Trophoblast cell (in vitro differentiated cells and primary cell): ENCODE measurements around the gene MYCBP2.

Experiments
- DNase-seq, 2 donors: peaks; one replicate each; pipeline ENCODE4 v3.0.0-alpha.2; 2016
- H2AFZ ChIP-seq: 2 replicates; pipeline ENCODE4 v1.6.1; 2013; ENCODE audit warnings: low read length, moderate library complexity, mild to moderate bottlenecking; ENCODE audit not compliant: insufficient read depth, poor library complexity
- H2AK5ac ChIP-seq: 2 replicates; pipeline ENCODE4 v1.6.1; 2013; ENCODE audit warnings: mild to moderate bottlenecking, low read length
- H2BK120ac ChIP-seq: 2 replicates; pipeline ENCODE4 v1.6.1; 2013; ENCODE audit warnings: low read length, mild to moderate bottlenecking, moderate library complexity; ENCODE audit not compliant: insufficient read depth, poor library complexity
- H2BK12ac ChIP-seq: 2 replicates; pipeline ENCODE4 v1.6.1; 2013; ENCODE audit warnings: mild to moderate bottlenecking, low read length, moderate library complexity
- H2BK5ac ChIP-seq: 2 replicates; pipeline ENCODE4 v1.6.1; 2013; ENCODE audit warnings: low read length, low read depth, moderate library complexity, mild to moderate bottlenecking; ENCODE audit not compliant: poor library complexity
- H3K14ac ChIP-seq: 2 replicates; pipeline ENCODE4 v1.6.1; 2013; ENCODE audit warnings: mild to moderate bottlenecking, low read length
- H3K18ac ChIP-seq: 2 replicates; pipeline ENCODE4 v1.6.1; 2013; ENCODE audit warnings: mild to moderate bottlenecking, low read length
- H3K23ac ChIP-seq: 2 replicates; pipeline ENCODE4 v1.6.1; 2013; ENCODE audit warnings: low read length
- H3K27ac ChIP-seq: 2 replicates; pipeline ENCODE4 v1.5.1; 2013; ENCODE audit warnings: low read depth, mild to moderate bottlenecking, inconsistent platforms, low read length, moderate library complexity
- H3K27me3 ChIP-seq: 2 replicates; pipeline ENCODE4 v1.6.1; 2013; ENCODE audit warnings: inconsistent platforms, mild to moderate bottlenecking, low read length, moderate library complexity; ENCODE audit not compliant: insufficient read depth
- H3K36me3 ChIP-seq, 2 experiments: 1 replicate in 1 of 2; 2 replicates in 1 of 2; pipeline ENCODE4 v1.6.1; 2013; ENCODE audit warnings: low read length in 2 of 2, mild to moderate bottlenecking in 2 of 2, moderate library complexity in 1 of 2; ENCODE audit not compliant: insufficient read depth in 2 of 2, control insufficient read depth in 1 of 2
- H3K4ac ChIP-seq: 2 replicates; pipeline ENCODE4 v1.6.1; 2013; ENCODE audit warnings: low read depth, mild to moderate bottlenecking, low read length, moderate library complexity
- H3K4me1 ChIP-seq, 2 experiments: 1 replicate in 1 of 2; 2 replicates in 1 of 2; pipeline ENCODE4 v1.6.1; 2013; ENCODE audit warnings: low read length in 2 of 2, mild to moderate bottlenecking in 2 of 2, moderate library complexity in 1 of 2; ENCODE audit not compliant: insufficient read depth in 2 of 2, control insufficient read depth in 1 of 2
- H3K4me2 ChIP-seq: 2 replicates; pipeline ENCODE4 v1.6.1; 2013; ENCODE audit warnings: inconsistent platforms, mild to moderate bottlenecking, low read length, moderate library complexity
- H3K4me3 ChIP-seq: 2 replicates; pipeline ENCODE4 v1.5.1; 2013; ENCODE audit warnings: mild to moderate bottlenecking, low read depth, low read length, inconsistent platforms
- H3K79me1 ChIP-seq: one replicate; pipeline ENCODE4 v1.6.1; 2013; ENCODE audit warnings: low read length
- H3K79me2 ChIP-seq: 2 replicates; pipeline ENCODE4 v1.6.1; 2013; ENCODE audit warnings: low read length, mild to moderate bottlenecking; ENCODE audit not compliant: control insufficient read depth, insufficient read depth, poor library complexity
- H3K9ac ChIP-seq: 2 replicates; pipeline ENCODE4 v1.6.1; 2013; ENCODE audit warnings: mild to moderate bottlenecking, low read length
- H3K9me3 ChIP-seq: 2 replicates; pipeline ENCODE4 v1.6.1; 2013; ENCODE audit warnings: low read depth, mild to moderate bottlenecking, control low read depth, inconsistent platforms, low read length; ENCODE audit not compliant: insufficient read depth
- H4K12ac ChIP-seq: 2 replicates; pipeline ENCODE4 v1.6.1; 2013; ENCODE audit warnings: low read depth, mild to moderate bottlenecking, low read length, moderate library complexity
- H4K8ac ChIP-seq: 2 replicates; pipeline ENCODE4 v1.6.1; 2013; ENCODE audit warnings: low read depth, mild to moderate bottlenecking, low read length, moderate library complexity
- H4K91ac ChIP-seq: one replicate; pipeline ENCODE4 v1.6.1; 2013; ENCODE audit warnings: low read depth, mild to moderate bottlenecking, low read length, moderate library complexity
- WGBS: extraction: QIAGEN DNeasy Blood & Tissue Kit; methylation state at CpG from one replicate; pipeline ENCODE4 v1.1.7; 2013; ENCODE audit warnings: missing lambda C conversion rate; ENCODE audit not compliant: insufficient read length, insufficient coverage; ENCODE audit errors: extremely low coverage; 5-methylcytosine and 5-hydroxymethylcytosine counted together

Gene MYCBP2

GRCh38 chr13:77040076-77040475, 286.8 kb downstream of the MYCBP2 start:
- Histone ChIP-seq H3K4ac (no peak overlapping the region), H3K27me3 (no peaks in the 10 kb centered on the region), H3K36me3 (peaks cover under 1 to 3% of the 10 kb centered on the region in 2 experiments), H3K4me2 (no peak overlapping the region), H2AK5ac (no peak overlapping the region), H4K12ac (no peak overlapping the region), H3K4me1 (no peaks in the 10 kb centered on the region), H3K18ac (no peak overlapping the region), H3K79me1 (no peaks in the 10 kb centered on the region), H3K27ac (no peak overlapping the region), H3K4me3 (no peak overlapping the region), H2BK120ac (no peak overlapping the region), H3K79me2 (no peaks in the 10 kb centered on the region), H3K9me3 (no peaks in the 10 kb centered on the region), H4K91ac (no peak overlapping the region), H3K9ac (no peak overlapping the region), H2BK12ac (no peak overlapping the region), H4K8ac (no peak overlapping the region), H2AFZ (no peak overlapping the region), H3K23ac (no peak overlapping the region), H2BK5ac (no peak overlapping the region), H3K14ac (no peak overlapping the region)
- WGBS = no CpG with 5 or more reads among the region's 7 CpGs
- no peak for DNase-seq

- Histone ChIP-seq H3K4ac (no peak overlapping the region), H3K4me2 (no peak overlapping the region), H3K79me2 (no peaks in the 10 kb centered on the region), H3K27me3 (no peaks in the 10 kb centered on the region), H3K27ac (no peak overlapping the region), H2AFZ (no peak overlapping the region), H3K9ac (no peak overlapping the region), H2BK120ac (no peak overlapping the region), H4K8ac (no peak overlapping the region), H3K18ac (no peak overlapping the region), H3K4me3 (no peak overlapping the region), H3K23ac (no peak overlapping the region), H2BK5ac (no peak overlapping the region), H2AK5ac (no peak overlapping the region), H4K12ac (no peak overlapping the region), H2BK12ac (no peak overlapping the region), H3K4me1 (no peaks in the 10 kb centered on the region), H3K79me1 (no peaks in the 10 kb centered on the region), H3K9me3 (no peaks in the 10 kb centered on the region), H3K36me3 (peaks cover 0 to under 1% of the 10 kb centered on the region in 2 experiments), H3K14ac (no peak overlapping the region), H4K91ac (no peak overlapping the region)
- DNase-seq = peak in 1 of 2 donors; percentile 70
- WGBS = no CpG with 5 or more reads among the region's 5 CpGs
These were observed 287.9 kb downstream of the MYCBP2 start for GRCh38 chr13:77038907-77039480.

GRCh38 chr13:77036279-77036678, 290.6 kb downstream of the MYCBP2 start:
- Histone ChIP-seq H3K36me3 (no peaks in the 10 kb centered on the region), H3K9ac (no peak overlapping the region), H4K8ac (no peak overlapping the region), H3K27me3 (no peaks in the 10 kb centered on the region), H3K4me2 (no peak overlapping the region), H3K4ac (no peak overlapping the region), H2BK120ac (no peak overlapping the region), H3K79me2 (no peaks in the 10 kb centered on the region), H4K12ac (no peak overlapping the region), H2BK12ac (no peak overlapping the region), H3K23ac (no peak overlapping the region), H3K4me3 (no peak overlapping the region), H4K91ac (no peak overlapping the region), H3K14ac (no peak overlapping the region), H3K18ac (no peak overlapping the region), H3K79me1 (no peaks in the 10 kb centered on the region), H3K4me1 (no peaks in the 10 kb centered on the region), H3K27ac (no peak overlapping the region), H2BK5ac (no peak overlapping the region), H2AK5ac (no peak overlapping the region), H2AFZ (no peak overlapping the region), H3K9me3 (no peaks in the 10 kb centered on the region)
- DNase-seq = no peak
- WGBS = no CpG with 5 or more reads among the region's 1 CpG

- no peak for DNase-seq
- H4K12ac ChIP-seq = no peak overlapping the region
These were observed 292.0 kb downstream of the MYCBP2 start for GRCh38 chr13:77034881-77035280.

More at GRCh38 chr13:77034881-77035280, 292.0 kb downstream of the MYCBP2 start:
- H3K79me1 ChIP-seq = no peaks in the 10 kb centered on the region
- peaks cover 0 to 3% of the 10 kb centered on the region in 2 experiments for H3K4me1 ChIP-seq
- no peak overlapping the region for H2BK12ac ChIP-seq
- no peak overlapping the region for H2BK5ac ChIP-seq
- H2BK120ac ChIP-seq = no peak overlapping the region
- no CpG with 5 or more reads among the region's 5 CpGs for WGBS
- no peak overlapping the region for H3K4me3 ChIP-seq
- H3K9me3 ChIP-seq = no peaks in the 10 kb centered on the region
- no peak overlapping the region for H3K14ac ChIP-seq
- H3K27me3 ChIP-seq = no peaks in the 10 kb centered on the region
- no peak overlapping the region for H3K4ac ChIP-seq
- no peak overlapping the region for H3K27ac ChIP-seq
- H3K23ac ChIP-seq = no peak overlapping the region
- no peak overlapping the region for H2AK5ac ChIP-seq
- H4K91ac ChIP-seq = no peak overlapping the region
- H2AFZ ChIP-seq = no peak overlapping the region
- no peak overlapping the region for H3K18ac ChIP-seq
- H3K36me3 ChIP-seq = no peaks in the 10 kb centered on the region
- no peak overlapping the region for H4K8ac ChIP-seq
- no peak overlapping the region for H3K4me2 ChIP-seq
- no peak overlapping the region for H3K9ac ChIP-seq
- no peaks in the 10 kb centered on the region for H3K79me2 ChIP-seq
